Liver (tissue), 3 donors: ENCODE results near the gene APOH.

Source experiments
- CTCF ChIP-seq: fragments of 150-350 bp; IDR thresholded peaks from 2 replicates; pipeline ENCODE4 v1.5.1; 2017; ENCODE audit warnings: improper control_type of control experiment, low read depth, low read length; ENCODE audit not compliant: missing input control
- EGR1 ChIP-seq, 2 donors: IDR thresholded peaks; 2 replicates each; pipeline ENCODE4 v1.6.1; 2016 to 2018; ENCODE audit warnings: antibody characterized with exemption in 2 of 2, low read depth in 2 of 2
- FOXA1 ChIP-seq: IDR thresholded peaks from 2 replicates; pipeline ENCODE4 v1.6.1; 2016; ENCODE audit warnings: antibody characterized with exemption
- FOXA2 ChIP-seq: IDR thresholded peaks from 2 replicates; pipeline ENCODE4 v1.6.1; 2016; ENCODE audit warnings: antibody characterized with exemption
- HNF4G ChIP-seq: IDR thresholded peaks from 2 replicates; pipeline ENCODE4 v1.6.1; 2016; ENCODE audit warnings: antibody characterized with exemption
- MAX ChIP-seq: IDR thresholded peaks from 2 replicates; pipeline ENCODE4 v1.6.1; 2016; ENCODE audit warnings: antibody characterized with exemption
- NR2F2 ChIP-seq: IDR thresholded peaks from 2 replicates; pipeline ENCODE4 v1.6.1; 2016; ENCODE audit warnings: antibody characterized with exemption
- RAD21 ChIP-seq, 2 donors: IDR thresholded peaks; 2 replicates each; pipeline ENCODE4 v1.6.1; 2016; ENCODE audit warnings: antibody characterized with exemption in 2 of 2, mild to moderate bottlenecking in 2 of 2
- REST ChIP-seq: IDR thresholded peaks from 2 replicates; pipeline ENCODE4 v1.6.1; 2016; ENCODE audit warnings: antibody characterized with exemption, mild to moderate bottlenecking
- SP1 ChIP-seq: IDR thresholded peaks from 2 replicates; pipeline ENCODE4 v1.6.1; 2018; ENCODE audit warnings: antibody characterized with exemption, mild to moderate bottlenecking
- YY1 ChIP-seq: IDR thresholded peaks from 2 replicates; pipeline ENCODE4 v1.6.1; 2016; ENCODE audit warnings: antibody characterized with exemption, mild to moderate bottlenecking
- donor health status: healthy.
- donor health status: healthy.

GRCh38 chr17:66255112-66255511 is 25.9 kb upstream of the APOH start:
- TF ChIP-seq CTCF = peak; percentile 85
- no peak for TF ChIP-seq YY1
- TF ChIP-seq RAD21 (IDR thresholded peaks at IDR 0.05) = peak; percentile 98 to 99
- no peak for TF ChIP-seq MAX
- no peak for TF ChIP-seq REST
- TF ChIP-seq NR2F2 = no peak
- no peak for TF ChIP-seq SP1
- TF ChIP-seq FOXA2 = no peak
- no peak for TF ChIP-seq EGR1 (IDR thresholded peaks at IDR 0.05; ENCODE audit: low read depth in 2 of 2)
- TF ChIP-seq FOXA1 = no peak
- no peak for TF ChIP-seq HNF4G
